Hematopoietic multipotent progenitor cell treated with erythropoietin and hydrocortisone succinate and interleukin-3 and kit ligand, for 4 days (in vitro differentiated cells): ENCODE data around the gene PTPRN2.
"Not testable (repeated sequence)": the region's sequence is repeated elsewhere in the genome, so short reads cannot be mapped to it uniquely, and the experiment has no call there.

Experiments
- DNase-seq: peaks from one replicate; pipeline ENCODE4 v3.0.0-alpha.2; 2015

Gene PTPRN2

GRCh38 chr7:158315881-158316280 is 271.7 kb downstream of the PTPRN2 start:
- DNase-seq = no peak

- DNase-seq = no peak
These were observed 272.3 kb downstream of the PTPRN2 start for GRCh38 chr7:158315326-158315725.

- DNase-seq = no peak
These were observed 273.2 kb downstream of the PTPRN2 start for GRCh38 chr7:158314394-158314793.

- DNase-seq = no peak
These were observed 273.7 kb downstream of the PTPRN2 start for GRCh38 chr7:158313931-158314330.

GRCh38 chr7:158312789-158313188 is 274.8 kb downstream of the PTPRN2 start:
- no peak for DNase-seq

- DNase-seq = no peak
These were observed 275.8 kb downstream of the PTPRN2 start for GRCh38 chr7:158311791-158312190.

- no peak for DNase-seq
These were observed 276.5 kb downstream of the PTPRN2 start for GRCh38 chr7:158310924-158311666.

- no peak for DNase-seq
These were observed 277.5 kb downstream of the PTPRN2 start for GRCh38 chr7:158309868-158310763.

- no peak for DNase-seq
These were observed 279.6 kb downstream of the PTPRN2 start for GRCh38 chr7:158308001-158308400.

GRCh38 chr7:158304072-158304471 is 283.6 kb downstream of the PTPRN2 start:
- DNase-seq = not testable (repeated sequence)

GRCh38 chr7:158303121-158303520 is 284.5 kb downstream of the PTPRN2 start:
- no peak for DNase-seq

GRCh38 chr7:158302274-158303070 is 285.2 kb downstream of the PTPRN2 start:
- DNase-seq = no peak

GRCh38 chr7:158301207-158301606 is 286.4 kb downstream of the PTPRN2 start:
- no peak for DNase-seq

GRCh38 chr7:158300427-158300826 is 287.2 kb downstream of the PTPRN2 start:
- DNase-seq = no peak

GRCh38 chr7:158299607-158300006 is 288.0 kb downstream of the PTPRN2 start:
- DNase-seq = no peak

- no peak for DNase-seq
These were observed 290.9 kb downstream of the PTPRN2 start for GRCh38 chr7:158296798-158297104.

- no peak for DNase-seq
These were observed 291.4 kb downstream of the PTPRN2 start for GRCh38 chr7:158295966-158296797.

GRCh38 chr7:158294468-158295215 is 293.0 kb downstream of the PTPRN2 start:
- not testable (repeated sequence) for DNase-seq

- DNase-seq = no peak
These were observed 294.7 kb downstream of the PTPRN2 start for GRCh38 chr7:158292948-158293347.

GRCh38 chr7:158291998-158292397 is 295.6 kb downstream of the PTPRN2 start:
- no peak for DNase-seq

GRCh38 chr7:158289761-158290523 is 297.7 kb downstream of the PTPRN2 start:
- no peak for DNase-seq
